Stimulated activated naive CD4-positive, alpha-beta T cell treated with Interleukin-2 at 50 U/mL for 16 hours (primary cell): ENCODE results near the gene UGT1A1.

Experiments
- DNase-seq: peaks from one replicate; lab custom pipeline; 2025; lab: John Stamatoyannopoulos, UW

UGT1A1 gene

DNA sequence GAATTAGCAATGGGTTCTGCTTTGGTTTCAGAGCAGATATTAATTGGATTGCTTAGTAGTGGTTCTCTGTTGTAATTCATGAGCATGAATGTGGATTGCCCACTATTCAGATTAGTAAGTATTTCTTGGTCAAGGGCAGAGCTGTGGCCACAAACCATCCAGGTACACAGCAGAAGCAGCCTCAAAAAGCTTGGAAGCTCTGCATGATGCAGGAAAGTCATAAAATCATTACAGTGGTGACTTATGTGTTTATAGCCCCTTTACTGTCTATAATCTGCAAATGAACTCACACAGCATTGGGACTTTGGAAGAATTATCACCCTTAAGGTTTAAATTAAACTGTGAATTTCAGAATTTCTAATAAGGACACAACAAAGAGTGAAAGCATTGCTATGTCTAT is 1.9 kb upstream of the UGT1A1 start:
- no peak for DNase-seq

DNA sequence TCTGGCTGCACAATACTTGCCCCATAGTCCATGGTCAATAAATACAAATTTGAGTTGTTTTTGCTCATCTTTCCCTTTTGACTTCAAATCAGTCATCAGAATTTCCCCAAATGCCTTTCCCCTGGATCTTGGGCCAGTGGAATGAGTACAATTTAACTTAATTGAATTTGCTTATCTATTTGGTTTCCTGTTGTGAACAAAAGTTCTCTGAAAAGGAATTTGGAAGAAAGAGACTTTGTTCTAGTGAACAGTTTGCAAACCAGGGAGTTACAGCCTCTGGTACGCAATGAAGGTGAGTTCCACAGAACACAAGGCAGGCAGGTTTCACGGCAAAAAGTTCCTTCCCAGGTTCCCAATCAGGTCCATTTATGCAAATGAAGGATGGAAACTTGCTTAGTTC is 1.2 kb upstream of the UGT1A1 start:
- no peak for DNase-seq

DNA sequence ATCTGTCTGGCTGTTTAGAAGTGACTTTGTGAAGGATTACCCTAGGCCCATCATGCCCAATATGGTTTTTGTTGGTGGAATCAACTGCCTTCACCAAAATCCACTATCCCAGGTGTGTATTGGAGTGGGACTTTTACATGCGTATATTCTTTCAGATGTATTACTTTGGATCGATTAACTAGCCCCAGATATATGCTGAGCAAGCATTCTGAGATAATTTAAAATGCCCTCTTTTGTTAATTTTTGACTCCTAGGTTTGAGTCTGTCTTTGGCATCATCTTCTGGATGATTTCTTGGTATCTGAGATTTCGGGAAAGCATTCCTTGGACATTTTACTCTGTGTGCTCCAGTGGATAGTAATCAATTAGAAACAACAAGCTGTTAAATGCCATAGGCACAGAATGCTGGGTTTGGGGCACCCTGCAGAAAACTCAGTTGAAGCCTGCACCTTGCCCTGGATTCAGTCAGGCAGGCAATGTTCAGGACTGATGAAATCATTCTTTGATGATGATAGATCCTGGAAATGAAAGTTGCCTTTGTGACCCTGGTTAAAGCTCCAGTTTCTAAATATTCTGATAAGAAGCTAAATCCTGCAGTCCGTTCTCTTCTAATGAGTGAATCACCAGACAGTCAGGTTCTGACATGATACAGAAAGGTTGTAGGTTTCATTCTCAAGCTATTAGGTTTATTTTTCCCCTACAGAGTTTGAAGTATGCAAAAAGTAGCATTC is 1.1 kb downstream of the UGT1A1 start:
- no peak for DNase-seq

DNA sequence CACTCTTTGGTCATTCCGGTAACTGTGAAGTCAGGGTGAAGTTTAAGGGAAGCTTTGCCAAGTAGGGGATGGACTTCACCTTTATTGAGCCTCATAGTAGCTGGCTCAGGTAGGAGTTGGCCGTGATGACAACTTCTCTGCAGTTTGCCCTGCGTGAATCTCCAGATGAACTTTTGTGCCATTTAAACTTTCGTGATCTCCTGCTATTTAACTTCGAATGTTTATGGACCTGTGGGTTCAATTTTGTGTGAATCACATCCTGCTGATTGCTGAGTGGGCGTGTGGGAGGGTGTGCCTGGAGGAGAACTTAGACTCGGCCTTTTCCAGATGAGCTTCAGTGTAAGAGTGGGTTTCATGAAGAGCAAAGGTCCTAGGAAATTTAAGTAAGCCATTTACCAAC is 4.2 kb downstream of the UGT1A1 start:
- DNase-seq = no peak

DNA sequence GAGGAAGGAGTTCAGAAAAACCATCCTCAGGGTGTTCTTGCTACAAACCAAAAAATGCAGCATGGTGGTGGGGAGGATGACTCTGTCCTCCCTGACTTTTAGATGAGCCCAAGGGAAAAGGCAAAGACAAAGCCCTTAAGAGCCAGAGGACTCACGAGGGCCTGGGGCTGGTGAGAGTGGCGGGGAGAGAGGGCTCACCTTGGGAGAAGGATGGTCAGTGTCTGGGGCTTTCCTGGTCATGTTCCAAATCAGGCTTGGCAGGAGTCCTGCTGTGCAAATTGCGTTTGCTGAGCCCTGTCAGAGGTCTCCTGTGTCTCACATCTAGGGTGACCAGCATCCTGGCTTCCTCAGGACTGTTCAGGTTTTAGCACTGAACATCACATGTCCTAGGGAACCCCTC is 4.7 kb downstream of the UGT1A1 start:
- DNase-seq = no peak

DNA sequence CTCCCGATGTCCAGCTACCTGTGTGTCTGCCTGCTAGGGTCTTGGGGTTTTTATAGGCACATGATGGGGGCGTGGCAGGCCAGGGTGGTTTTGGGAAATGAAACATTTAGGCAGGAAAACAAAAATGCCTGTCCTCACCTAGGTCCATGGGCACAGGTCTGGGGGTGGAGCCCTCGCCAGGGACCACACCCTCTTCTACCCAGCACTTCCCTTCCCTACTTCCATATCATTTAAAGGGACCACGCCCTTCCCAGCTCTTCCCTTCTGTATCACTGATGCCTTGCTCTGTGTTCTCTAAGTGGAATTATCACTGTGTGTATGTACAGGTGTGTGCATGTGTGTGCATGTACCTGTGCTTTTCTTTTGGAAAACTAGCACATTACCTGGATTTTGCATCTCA is 6.3 kb downstream of the UGT1A1 start:
- no peak for DNase-seq

DNA sequence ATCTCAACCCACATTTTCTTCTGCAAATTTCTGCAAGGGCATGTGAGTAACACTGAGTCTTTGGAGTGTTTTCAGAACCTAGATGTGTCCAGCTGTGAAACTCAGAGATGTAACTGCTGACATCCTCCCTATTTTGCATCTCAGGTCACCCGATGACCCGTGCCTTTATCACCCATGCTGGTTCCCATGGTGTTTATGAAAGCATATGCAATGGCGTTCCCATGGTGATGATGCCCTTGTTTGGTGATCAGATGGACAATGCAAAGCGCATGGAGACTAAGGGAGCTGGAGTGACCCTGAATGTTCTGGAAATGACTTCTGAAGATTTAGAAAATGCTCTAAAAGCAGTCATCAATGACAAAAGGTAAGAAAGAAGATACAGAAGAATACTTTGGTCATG is 8.0 kb downstream of the UGT1A1 start:
- no peak for DNase-seq

DNA sequence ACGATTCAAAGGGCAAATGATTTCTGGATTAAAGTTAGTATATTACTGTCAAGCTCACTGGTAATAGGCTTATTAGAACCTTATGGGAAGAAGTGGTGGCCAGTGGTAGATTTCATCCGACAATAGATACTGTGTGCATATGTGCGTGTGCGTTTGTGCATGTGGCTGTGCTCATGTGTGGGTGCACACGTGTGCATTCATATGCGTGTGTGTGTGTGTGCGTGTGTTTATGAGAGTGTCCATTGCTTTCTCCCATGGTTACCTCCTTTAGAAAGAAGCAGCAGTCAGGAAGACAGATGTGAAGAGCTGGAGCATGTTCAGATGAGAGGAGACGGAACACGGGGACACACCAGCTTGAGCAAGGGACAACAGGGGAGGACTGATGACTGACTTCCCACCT is 9.2 kb downstream of the UGT1A1 start:
- no peak for DNase-seq

DNA sequence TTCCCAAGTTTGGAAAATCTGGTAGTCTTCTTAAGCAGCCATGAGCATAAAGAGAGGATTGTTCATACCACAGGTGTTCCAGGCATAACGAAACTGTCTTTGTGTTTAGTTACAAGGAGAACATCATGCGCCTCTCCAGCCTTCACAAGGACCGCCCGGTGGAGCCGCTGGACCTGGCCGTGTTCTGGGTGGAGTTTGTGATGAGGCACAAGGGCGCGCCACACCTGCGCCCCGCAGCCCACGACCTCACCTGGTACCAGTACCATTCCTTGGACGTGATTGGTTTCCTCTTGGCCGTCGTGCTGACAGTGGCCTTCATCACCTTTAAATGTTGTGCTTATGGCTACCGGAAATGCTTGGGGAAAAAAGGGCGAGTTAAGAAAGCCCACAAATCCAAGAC is 12.1 kb downstream of the UGT1A1 start:
- no peak for DNase-seq

DNA sequence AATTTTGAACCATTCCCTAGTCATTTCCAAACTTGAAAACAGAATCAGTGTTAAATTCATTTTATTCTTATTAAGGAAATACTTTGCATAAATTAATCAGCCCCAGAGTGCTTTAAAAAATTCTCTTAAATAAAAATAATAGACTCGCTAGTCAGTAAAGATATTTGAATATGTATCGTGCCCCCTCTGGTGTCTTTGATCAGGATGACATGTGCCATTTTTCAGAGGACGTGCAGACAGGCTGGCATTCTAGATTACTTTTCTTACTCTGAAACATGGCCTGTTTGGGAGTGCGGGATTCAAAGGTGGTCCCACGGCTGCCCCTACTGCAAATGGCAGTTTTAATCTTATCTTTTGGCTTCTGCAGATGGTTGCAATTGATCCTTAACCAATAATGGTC is 12.5 kb downstream of the UGT1A1 start:
- no peak for DNase-seq

DNA sequence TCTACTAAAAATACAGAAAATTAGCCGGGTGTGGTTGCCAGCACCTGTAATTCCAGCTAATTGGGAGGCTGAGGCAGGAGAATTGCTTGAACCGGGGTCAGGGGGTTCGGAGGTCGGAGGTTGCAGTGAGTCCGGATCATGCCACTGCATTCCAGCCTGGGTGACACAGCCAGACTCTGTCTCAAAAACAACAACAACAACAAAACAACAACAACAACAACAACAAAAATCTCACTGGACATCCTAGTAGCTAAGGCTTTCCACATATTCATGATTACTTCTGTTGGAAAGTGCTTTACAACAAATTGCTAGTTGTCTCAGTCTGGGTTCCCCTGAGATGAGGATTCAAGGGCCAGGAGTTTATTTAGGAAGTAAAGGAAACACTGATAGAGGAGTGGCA is 13.8 kb downstream of the UGT1A1 start:
- no peak for DNase-seq

DNA sequence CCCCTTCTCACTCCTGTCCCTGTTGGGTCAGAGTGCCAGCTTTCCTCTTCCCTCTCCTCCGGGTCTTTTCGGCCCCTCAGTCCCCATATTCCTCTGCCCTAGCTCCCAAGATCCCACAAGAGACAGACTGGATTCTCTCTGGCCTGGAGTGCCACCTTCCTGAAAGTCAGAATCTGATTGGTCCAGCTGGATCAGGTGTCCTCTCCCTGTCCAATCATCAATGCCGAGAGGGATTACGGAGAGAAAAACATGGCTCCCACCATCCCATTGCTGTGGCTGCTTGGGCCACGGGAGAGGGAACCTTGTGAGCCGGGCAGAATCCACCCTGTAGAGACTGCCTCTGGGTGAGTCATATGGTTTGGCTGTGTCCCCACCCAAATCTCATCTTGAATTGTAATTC is 15.3 kb downstream of the UGT1A1 start:
- no peak for DNase-seq

DNA sequence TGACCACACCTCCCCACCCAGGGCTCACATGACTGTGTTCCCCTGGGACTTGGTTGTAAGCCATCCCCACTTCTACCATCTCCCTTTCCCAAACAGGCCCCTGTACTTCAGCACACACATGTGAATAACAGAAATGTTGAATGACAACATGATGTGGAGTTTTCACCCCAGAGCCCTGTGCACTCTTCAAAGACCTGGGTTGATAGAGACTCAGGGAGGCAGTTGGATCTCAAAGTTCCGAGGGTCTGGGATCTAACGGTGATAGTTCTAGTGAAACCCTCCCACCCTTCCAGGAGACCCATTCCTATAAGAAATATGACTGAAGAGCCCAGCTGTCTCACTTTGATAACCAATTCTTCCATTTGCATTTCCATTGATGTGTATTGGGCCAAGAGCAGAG is 18.0 kb downstream of the UGT1A1 start, which contains the start of gene MROH2A:
Gene MROH2A, plus strand, starts transcription at position 301 of the 400 bp plus-strand sequence. CDS start 1,029 bp downstream, outside the sequence.
- DNase-seq = no peak

DNA sequence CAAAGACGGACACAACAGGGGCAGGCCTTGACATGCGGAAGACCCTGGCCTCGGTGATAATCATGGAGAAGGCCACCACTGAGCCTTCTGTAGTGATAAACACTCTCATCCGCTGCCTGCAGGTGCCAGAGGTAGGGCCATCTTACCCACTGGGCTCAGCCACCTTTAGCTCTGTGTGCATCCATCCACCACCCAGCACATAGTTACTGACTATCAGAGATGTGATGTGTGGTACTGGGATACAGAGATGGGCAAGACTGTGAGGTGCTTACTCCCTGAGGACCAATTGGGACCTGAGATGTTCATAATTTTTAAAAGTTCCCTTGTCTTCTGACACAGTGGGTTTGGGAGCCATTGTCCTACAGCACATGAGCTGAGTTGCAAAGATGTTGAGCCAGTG is 19.7 kb downstream of the UGT1A1 start:
- no peak for DNase-seq

DNA sequence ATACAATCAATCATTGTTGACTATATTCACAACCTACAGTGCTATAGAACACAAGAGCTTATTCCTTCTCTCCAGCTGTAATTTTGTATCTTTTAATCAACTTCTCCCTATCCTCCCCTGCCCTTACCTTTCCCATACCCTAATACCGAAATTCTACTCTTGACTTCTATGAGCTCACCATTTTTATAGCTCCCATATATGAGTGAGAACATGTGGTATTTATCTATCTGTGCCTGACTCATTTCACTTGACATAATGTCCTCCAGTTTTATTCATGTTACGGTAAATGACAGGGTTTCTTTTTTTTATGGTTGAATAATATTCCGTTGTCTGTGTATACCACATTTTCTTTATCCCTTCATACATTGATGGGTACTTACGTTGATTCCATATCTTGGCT is 20.7 kb downstream of the UGT1A1 start:
- DNase-seq = no peak

DNA sequence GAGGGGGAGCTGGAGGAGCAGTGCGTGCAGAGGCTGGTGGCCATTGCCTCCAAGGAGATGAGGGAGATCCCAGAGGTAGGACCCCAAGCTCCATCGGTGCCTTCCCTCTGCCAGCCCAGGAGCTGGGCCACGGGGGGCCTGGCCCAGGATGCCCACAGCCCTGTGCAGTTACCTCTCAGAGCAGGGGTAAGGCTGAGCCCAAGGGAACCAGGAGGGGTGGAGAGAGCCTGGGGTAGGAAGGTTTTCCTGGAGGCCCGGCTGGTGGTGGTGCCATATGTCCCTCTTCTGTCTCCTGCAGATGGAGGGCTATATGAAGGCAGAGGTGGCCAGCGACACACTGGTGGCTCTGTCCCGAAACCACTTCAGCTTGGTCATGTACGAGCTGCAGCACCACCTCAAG is 29.5 kb downstream of the UGT1A1 start:
- no peak for DNase-seq

DNA sequence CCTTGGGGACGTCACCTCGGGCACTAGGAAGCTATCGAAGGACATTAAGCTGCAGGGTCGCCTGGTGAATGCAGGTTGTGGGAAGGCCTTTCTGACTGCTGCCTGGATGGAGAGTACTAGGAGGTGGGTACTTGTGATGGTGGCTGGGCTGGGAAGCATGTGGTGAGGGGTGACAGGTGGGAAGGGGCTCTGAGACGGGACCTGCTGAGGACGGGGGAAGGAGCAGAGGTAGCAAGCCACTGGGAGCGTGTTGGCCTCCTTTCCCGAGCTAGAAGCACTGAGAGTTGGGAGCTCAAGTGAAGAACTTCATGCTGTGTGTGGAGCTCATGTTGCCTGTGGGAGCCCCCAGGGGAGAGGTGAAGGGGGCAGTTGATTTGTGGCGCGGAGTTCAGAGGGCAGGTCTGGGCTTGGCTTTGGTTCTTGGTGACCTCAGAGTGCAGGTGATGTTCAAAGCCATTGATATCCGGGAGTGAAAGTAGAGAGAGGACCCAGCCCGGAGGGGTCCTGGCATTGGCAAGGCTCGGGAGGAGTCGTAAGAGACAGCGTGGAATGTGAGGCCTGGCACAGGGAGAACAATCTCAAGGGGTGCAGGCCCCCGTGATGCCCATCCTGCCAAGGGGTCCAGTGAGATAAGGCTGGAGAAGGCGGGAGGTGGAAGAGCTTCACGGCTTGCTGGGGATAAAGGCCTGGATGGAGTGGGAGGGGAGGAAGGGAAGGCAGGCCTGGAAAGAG is 31.2 kb downstream of the UGT1A1 start:
- DNase-seq = no peak

DNA sequence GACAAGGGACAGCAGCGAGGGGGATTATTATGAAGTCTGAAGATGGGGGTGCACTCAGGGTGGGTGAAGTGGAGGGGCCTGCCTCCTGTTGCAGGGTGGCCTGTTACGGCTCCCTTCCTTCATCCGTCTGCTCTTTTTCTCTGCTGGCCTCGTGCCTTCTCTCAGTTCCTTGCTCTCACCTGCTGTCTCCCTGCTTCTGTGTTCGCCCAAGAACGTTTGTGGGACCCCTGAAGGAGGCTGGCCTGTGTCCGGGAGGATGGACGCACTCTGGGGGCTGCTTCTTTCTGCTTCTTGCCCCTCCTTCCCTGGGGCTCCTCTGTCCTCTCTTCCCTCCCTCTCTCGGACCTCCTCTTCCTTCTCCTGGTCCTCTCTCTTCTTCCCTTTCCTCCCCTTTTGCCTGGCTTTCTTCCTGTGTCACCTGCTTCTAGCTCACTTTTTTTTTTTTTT is 31.8 kb downstream of the UGT1A1 start:
- no peak for DNase-seq

DNA sequence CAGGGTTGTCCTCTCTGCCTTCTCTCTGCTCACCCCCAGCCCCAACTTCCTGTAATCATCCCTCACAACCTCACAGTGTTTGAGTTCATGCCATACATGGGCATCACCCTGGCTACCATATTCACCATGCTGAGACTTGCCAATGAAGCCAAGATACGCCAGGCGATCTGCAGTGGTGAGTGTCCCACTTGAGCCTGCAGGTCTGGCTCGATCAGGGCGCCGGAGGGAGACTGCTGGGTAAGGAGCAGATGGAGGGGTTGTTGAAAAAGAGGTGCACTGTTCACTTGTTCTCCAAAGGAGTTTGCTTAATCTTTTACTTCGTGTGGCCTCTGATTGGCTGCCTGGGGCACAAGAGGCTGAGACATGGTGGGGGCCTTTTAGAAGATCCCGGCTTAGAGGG is 32.6 kb downstream of the UGT1A1 start:
- DNase-seq = no peak

DNA sequence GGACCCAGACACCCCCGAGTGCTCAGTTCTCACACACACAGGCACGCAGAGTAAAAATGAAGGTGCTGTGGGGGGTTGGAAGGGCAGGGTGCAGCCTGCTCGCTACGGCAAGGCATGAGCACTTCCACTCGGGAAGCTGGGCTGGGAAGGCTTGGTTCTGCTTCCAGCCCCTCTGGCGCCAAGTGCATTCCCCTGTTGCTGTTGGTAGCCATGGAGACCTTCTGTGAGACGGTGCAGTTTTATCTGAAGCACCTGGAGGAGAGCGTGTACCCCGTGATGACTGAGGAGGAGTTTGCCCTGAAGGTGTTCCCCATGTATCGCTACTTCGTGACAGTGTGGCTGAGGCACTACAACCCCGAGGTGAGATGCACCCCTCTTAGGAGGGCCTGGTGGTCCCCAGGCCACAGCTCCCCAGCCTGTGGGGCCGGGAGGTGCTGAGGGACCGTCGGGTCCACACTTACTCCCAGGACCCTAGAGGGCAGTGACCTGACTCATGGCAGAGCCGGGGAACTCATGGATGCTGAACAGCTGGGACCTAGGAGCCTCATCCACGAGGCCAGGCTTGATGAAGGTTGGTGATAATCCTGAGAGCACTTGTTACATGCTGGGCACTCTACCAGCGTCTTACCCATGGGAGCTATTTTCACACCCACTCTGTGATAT is 33.5 kb downstream of the UGT1A1 start:
- no peak for DNase-seq

DNA sequence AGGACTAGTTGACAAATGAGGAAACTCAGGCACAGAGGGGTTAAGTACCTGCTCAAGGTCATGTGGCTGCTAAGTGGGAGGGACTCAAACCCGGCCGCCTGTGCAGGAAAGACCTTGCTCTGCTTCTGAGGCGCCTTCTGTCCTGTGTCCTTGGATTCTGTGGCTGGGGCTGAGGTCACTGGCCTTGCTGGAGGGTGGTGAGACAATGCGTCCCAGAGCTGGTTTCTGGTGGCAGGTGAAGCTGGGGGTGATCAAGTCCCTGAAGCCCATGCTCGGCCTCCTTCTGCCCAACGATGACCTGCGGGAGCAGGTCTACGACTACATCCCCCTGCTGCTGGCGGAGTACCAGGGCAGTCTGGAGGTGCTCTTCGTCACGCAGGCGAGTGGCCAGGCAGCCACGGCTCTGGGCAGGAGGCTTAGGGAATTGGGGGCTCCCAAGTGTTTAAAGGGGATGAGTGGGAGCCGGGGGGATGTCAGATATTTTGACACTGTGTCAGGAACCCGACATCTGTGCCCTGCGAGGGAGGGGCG is 34.1 kb downstream of the UGT1A1 start:
- DNase-seq = no peak

DNA sequence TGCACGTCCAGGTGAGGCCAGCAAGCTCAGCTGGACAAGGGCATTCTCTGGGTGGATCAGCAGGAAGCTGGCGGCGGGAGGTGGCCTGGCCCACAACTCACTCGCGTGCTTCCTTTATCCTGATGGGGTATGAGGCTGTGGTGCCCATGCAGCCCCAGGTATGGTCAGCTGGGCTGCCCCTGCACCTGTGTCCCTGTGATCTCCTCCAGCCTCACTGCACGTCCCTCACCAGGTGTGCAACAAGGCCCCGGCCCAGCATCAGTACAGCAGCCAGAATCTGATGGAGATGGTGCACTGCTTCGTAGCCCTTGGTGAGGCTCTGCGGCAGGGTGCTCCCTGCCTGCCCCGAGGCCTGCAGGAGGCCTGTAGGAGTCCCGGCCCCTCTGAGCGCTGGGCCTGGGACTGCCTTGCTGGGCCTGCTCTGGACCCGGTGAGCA is 35.7 kb downstream of the UGT1A1 start:
- DNase-seq = no peak

DNA sequence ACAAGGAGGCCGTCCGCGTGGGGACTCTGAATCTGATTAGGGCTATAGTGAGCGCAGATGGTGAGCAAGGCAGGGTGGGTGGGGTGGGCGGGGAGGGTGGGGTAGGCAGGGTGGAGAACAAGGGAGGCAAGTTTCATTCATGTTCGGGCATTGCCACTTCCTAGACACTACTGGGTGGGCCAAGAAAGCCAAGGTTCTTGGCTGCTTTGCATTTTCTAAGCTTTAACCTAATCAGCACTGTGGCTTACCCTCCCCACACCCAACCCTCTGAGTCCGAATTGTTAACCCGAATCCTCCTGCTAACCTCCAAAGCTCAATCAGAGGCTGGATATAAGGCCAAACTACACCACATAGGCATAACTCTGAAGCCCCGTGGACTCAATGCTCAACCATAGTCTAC is 36.2 kb downstream of the UGT1A1 start:
- no peak for DNase-seq
